B cell (primary cell): ENCODE data around the gene BCHE. TPM values are rescaled to one million over a fixed set of nuclear protein-coding genes. Genes with fewer than 3 reads are reported as not detected.

Experiments
- ATAC-seq: fragments of 200-7000 bp; cut with Tn5 transposase; one replicate; pipeline ENCODE4 v1.10.0; 2021; ENCODE audit warnings: low read depth, mild to moderate bottlenecking, moderate number of reproducible peaks, moderate library complexity
- CTCF ChIA-PET: fragments of 350-600 bp; sonication (Branson Sonifier 250); formaldehyde crosslinking; loops from one replicate; lab custom pipeline; 2021; ENCODE audit warnings: antibody characterized with exemption, inconsistent platforms; lab: Charles Lee
- POLR2A ChIA-PET: fragments of 350-600 bp; sonication (Branson Sonifier 250); formaldehyde crosslinking; loops from one replicate; lab custom pipeline; 2021; ENCODE audit warnings: antibody characterized with exemption; lab: Charles Lee
- DNase-seq: peaks from one replicate; pipeline ENCODE4 v3.0.0; 2013
- H2AFZ ChIP-seq: 2 replicates; pipeline ENCODE4 v1.6.1; 2012; ENCODE audit warnings: mild to moderate bottlenecking, low read depth, low read length; ENCODE audit not compliant: insufficient read depth, poor library complexity, severe bottlenecking
- H3K27ac ChIP-seq, 2 donors: 1 replicate in 1 of 2; 2 replicates in 1 of 2; pipeline ENCODE4 v1.5.1; 2012 to 2013; ENCODE audit warnings: low read length in 2 of 2, mild to moderate bottlenecking in 2 of 2, moderate library complexity in 1 of 2
- H3K27me3 ChIP-seq, 4 experiments: fragments of 200-600 bp in 1 of 4; sonication (generic) in 1 of 4; replicated peaks in 1 of 4; 1 replicate in 2 of 4; 2 replicates in 2 of 4; pipeline versions ENCODE4 v1.6.1 to v1.7.0; 2013 to 2016; ENCODE audit warnings: low read length in 3 of 4, mild to moderate bottlenecking in 2 of 4, mixed read lengths in 1 of 4, moderate library complexity in 1 of 4; ENCODE audit not compliant: insufficient read depth in 4 of 4, control insufficient read depth in 3 of 4; ENCODE audit errors: control extremely low read depth in 1 of 4
- H3K36me3 ChIP-seq, 2 experiments: replicated peaks in 1 of 2; 1 replicate in 1 of 2; 2 replicates in 1 of 2; pipeline versions ENCODE4 v1.6.1 to v1.7.1; 2013; ENCODE audit warnings: low read length in 1 of 2; ENCODE audit not compliant: insufficient read depth in 2 of 2, control insufficient read depth in 1 of 2; ENCODE audit errors: control extremely low read depth in 1 of 2, extremely low read depth in 1 of 2
- H3K4me1 ChIP-seq, 2 donors: fragments of 200-600 bp in 1 of 2; sonication (generic) in 1 of 2; 1 replicate in 1 of 2; 2 replicates in 1 of 2; pipeline versions ENCODE4 v1.5.1 to v1.6.1; 2013 to 2017; ENCODE audit warnings: low read length in 2 of 2; ENCODE audit not compliant: control insufficient read depth in 2 of 2, insufficient read depth in 2 of 2
- H3K4me2 ChIP-seq: replicated peaks from 2 replicates; pipeline ENCODE3; 2012; ENCODE audit warnings: mild to moderate bottlenecking, low read depth, low read length; ENCODE audit not compliant: poor library complexity, severe bottlenecking
- H3K4me3 ChIP-seq, 5 experiments: fragments of 200-600 bp in 1 of 5; sonication (generic) in 1 of 5; 1 replicate in 3 of 5; 2 replicates in 2 of 5; pipeline versions ENCODE4 v1.5.1 to v1.7.0; 2011 to 2016; ENCODE audit warnings: low read length in 4 of 5, mild to moderate bottlenecking in 4 of 5, low read depth in 2 of 5, control low read depth in 1 of 5, moderate library complexity in 1 of 5; ENCODE audit not compliant: insufficient read depth in 1 of 5; ENCODE audit errors: control extremely low read depth in 1 of 5, extremely low read depth in 1 of 5
- H3K79me2 ChIP-seq: fragments of 200-600 bp; sonication (generic); one replicate; pipeline ENCODE4 v1.6.0; 2016; ENCODE audit warnings: low read length; ENCODE audit not compliant: control insufficient read depth, insufficient read depth
- H3K9ac ChIP-seq: fragments of 200-600 bp; sonication (generic); 2 replicates; pipeline ENCODE4 v1.6.1; 2017; ENCODE audit warnings: mild to moderate bottlenecking, low read length, moderate library complexity
- H3K9me3 ChIP-seq, 3 donors: one replicate each; pipeline versions ENCODE4 v1.6.1 to v1.7.1; 2013; ENCODE audit warnings: low read length in 2 of 3; ENCODE audit not compliant: control insufficient read depth in 2 of 3, insufficient read depth in 1 of 3; ENCODE audit errors: control extremely low read depth in 1 of 3
- H4K20me1 ChIP-seq: 2 replicates; pipeline ENCODE4 v1.6.0; 2012; ENCODE audit warnings: mild to moderate bottlenecking, low read length; ENCODE audit not compliant: insufficient read depth, control insufficient read depth, poor library complexity, severe bottlenecking
- H3K27ac Mint-ChIP-seq: one replicate; pipeline ENCODE4 v1.8.0; 2021; ENCODE audit warnings: mixed read lengths
- H3K27me3 Mint-ChIP-seq: one replicate; pipeline ENCODE4 v1.8.0; 2021; ENCODE audit warnings: mixed read lengths
- H3K4me1 Mint-ChIP-seq: one replicate; pipeline ENCODE4 v1.8.0; 2021; ENCODE audit warnings: mixed read lengths
- H3K4me3 Mint-ChIP-seq: one replicate; pipeline ENCODE4 v1.8.0; 2021; ENCODE audit warnings: mixed read lengths
- H3K9me3 Mint-ChIP-seq: one replicate; pipeline ENCODE4 v1.8.0; 2022; ENCODE audit warnings: mixed read lengths; ENCODE audit not compliant: insufficient read depth
- EZH2 ChIP-seq: IDR thresholded peaks from 2 replicates; pipeline ENCODE4 v1.6.1; 2012; ENCODE audit warnings: borderline replicate concordance, low read depth, mild to moderate bottlenecking, moderate library complexity, low read length; ENCODE audit not compliant: insufficient read depth, poor library complexity, severe bottlenecking
- WGBS: methylation state at CpG from one replicate; pipeline ENCODE4 v1.1.5; 2013; ENCODE audit warnings: missing lambda C conversion rate; ENCODE audit not compliant: insufficient coverage; 5-methylcytosine and 5-hydroxymethylcytosine counted together
- intact Hi-C: fragments of 100-400 bp; cut with micrococcal nuclease; formaldehyde crosslinking; loops from one replicate; pipeline ENCODE4 v1.10.0; 2022
- polyA plus RNA-seq: library from polyadenylated mRNA; depleted of rRNA; stranded (reverse); fragments of >200 nt; gene quantifications from 2 replicates; pipeline ENCODE4 v1.2.3, GENCODE V29; 2012
- total RNA-seq, 2 donors: library from RNA; stranded (reverse); fragments of 120-200 nt in 1 of 2; gene quantifications; 1 replicate in 1 of 2; 2 replicates in 1 of 2; pipeline versions ENCODE4 v1.2.3 to v1.2.4, GENCODE V29; 2013 to 2022
- TF ChIP-seq, protein P1 (sequence below): fragments of 200-600 bp; IDR thresholded peaks from one replicate; pipeline ENCODE4 v1.8.0; 2022; ENCODE audit warnings: antibody characterized with exemption, mild to moderate bottlenecking

The BCHE gene
- total and polyA plus RNA-seq, 2 donors (not counting 1 experiment from before 2014, with no cell fraction given), result not detected

GRCh38 chr3:165839296-165840076 is 2.3 kb upstream of the BCHE start:
- POLR2A ChIA-PET, result no interaction called here
- CTCF ChIA-PET, result no interaction called here
- H3K4me3 ChIP-seq, result no peak overlapping the region
- DNase-seq, result no peak
- WGBS, result 83% methylated on average over 6 of the region's 9 CpGs
- no peaks in the 10 kb centered on the region for H3K4me1 ChIP-seq
- Mint-ChIP-seq H3K9me3 (no peaks in the 10 kb centered on the region), H3K4me1 (no peaks in the 10 kb centered on the region), H3K27ac (no peak overlapping the region), H3K27me3 (no peaks in the 10 kb centered on the region), H3K4me3 (no peak overlapping the region)
- H3K27ac ChIP-seq, result no peak overlapping the region
- H3K27me3 ChIP-seq, result no peaks in the 10 kb centered on the region
- H3K4me2 ChIP-seq, result no peak overlapping the region
- TF ChIP-seq EZH2, result no peak
- TF ChIP-seq, protein P1, sequence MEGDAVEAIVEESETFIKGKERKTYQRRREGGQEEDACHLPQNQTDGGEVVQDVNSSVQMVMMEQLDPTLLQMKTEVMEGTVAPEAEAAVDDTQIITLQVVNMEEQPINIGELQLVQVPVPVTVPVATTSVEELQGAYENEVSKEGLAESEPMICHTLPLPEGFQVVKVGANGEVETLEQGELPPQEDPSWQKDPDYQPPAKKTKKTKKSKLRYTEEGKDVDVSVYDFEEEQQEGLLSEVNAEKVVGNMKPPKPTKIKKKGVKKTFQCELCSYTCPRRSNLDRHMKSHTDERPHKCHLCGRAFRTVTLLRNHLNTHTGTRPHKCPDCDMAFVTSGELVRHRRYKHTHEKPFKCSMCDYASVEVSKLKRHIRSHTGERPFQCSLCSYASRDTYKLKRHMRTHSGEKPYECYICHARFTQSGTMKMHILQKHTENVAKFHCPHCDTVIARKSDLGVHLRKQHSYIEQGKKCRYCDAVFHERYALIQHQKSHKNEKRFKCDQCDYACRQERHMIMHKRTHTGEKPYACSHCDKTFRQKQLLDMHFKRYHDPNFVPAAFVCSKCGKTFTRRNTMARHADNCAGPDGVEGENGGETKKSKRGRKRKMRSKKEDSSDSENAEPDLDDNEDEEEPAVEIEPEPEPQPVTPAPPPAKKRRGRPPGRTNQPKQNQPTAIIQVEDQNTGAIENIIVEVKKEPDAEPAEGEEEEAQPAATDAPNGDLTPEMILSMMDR, result no peak
- intact Hi-C loops, result no loop called here
- no peaks in the 10 kb centered on the region for H3K79me2 ChIP-seq
- no peaks in the 10 kb centered on the region for H3K9me3 ChIP-seq
- no peak overlapping the region for H2AFZ ChIP-seq
- H4K20me1 ChIP-seq, result no peaks in the 10 kb centered on the region
- no peak overlapping the region for H3K9ac ChIP-seq
- ATAC-seq, result no peak
- H3K36me3 ChIP-seq, result no peaks in the 10 kb centered on the region

DNA sequence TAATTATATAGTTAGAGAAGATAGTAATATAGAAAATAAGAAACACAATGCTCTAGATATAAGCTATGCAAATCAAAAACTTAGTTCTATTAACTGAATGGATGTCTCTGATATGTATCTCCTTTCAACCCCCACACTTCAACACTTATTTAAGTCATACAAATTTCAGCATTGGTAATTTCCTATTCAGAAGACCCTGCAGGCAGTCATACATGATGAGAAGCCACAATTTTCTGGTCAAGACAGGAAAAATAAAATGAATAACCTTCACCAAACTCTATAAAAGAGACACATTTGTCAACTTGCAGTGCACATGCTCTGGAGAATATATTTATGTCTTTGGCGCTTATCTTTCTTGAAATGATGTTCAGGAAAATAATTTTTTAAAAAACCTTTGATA is 578 bp upstream of the BCHE start:
- CTCF ChIA-PET, result interaction anchor here (1.1 kb wide), 1 partner anchor 18 kb away, joined by 3 read pairs; no protein-coding TSS in a partner anchor
- Mint-ChIP-seq H3K4me1 (no peaks in the 10 kb centered on the region), H3K4me3 (no peak overlapping the region), H3K27me3 (no peaks in the 10 kb centered on the region), H3K9me3 (no peaks in the 10 kb centered on the region), H3K27ac (no peak overlapping the region)
- TF ChIP-seq, protein P1, result no peak
- TF ChIP-seq EZH2, result no peak
- H3K36me3 ChIP-seq, result no peaks in the 10 kb centered on the region
- H3K9me3 ChIP-seq, result no peaks in the 10 kb centered on the region
- no peaks in the 10 kb centered on the region for H3K4me1 ChIP-seq
- H3K4me2 ChIP-seq, result no peak overlapping the region
- no peaks in the 10 kb centered on the region for H3K27me3 ChIP-seq
- no peak overlapping the region for H3K27ac ChIP-seq
- DNase-seq (no peak), ATAC-seq (no peak)
- H3K9ac ChIP-seq, result no peak overlapping the region
- H3K4me3 ChIP-seq, result no peak overlapping the region
- no CpG with 5 or more reads among the region's 1 CpG for WGBS
- intact Hi-C loops, result no loop called here
- no peaks in the 10 kb centered on the region for H3K79me2 ChIP-seq
- no peak overlapping the region for H2AFZ ChIP-seq
- POLR2A ChIA-PET, result no interaction called here
- H4K20me1 ChIP-seq, result no peaks in the 10 kb centered on the region
